Natural killer cell (primary cell): Measurements from ENCODE around the gene NDUFB3. TPM values are rescaled to one million over a fixed set of nuclear protein-coding genes. Genes with fewer than 3 reads are reported as not detected.

Experiments used
- ATAC-seq, 3 donors: fragments of 150-1000 bp in 2 of 3; fragments of 200-7000 bp in 1 of 3; cut with Tn5 transposase; 1 replicate in 1 of 3; 2 replicates in 2 of 3; pipeline ENCODE4 v1.10.0; 2021; ENCODE audit warnings: mild to moderate bottlenecking in 2 of 3, moderate library complexity in 2 of 3
- DNase-seq, 2 donors: peaks; one replicate each; pipeline versions ENCODE4 v3.0.0 to v3.0.0-alpha.2; 2013 to 2021; ENCODE audit warnings: mixed read lengths in 1 of 2
- H3K27ac ChIP-seq: one replicate; pipeline ENCODE4 v1.5.1; 2013; ENCODE audit warnings: mild to moderate bottlenecking, low read length
- H3K27me3 ChIP-seq: one replicate; pipeline ENCODE4 v1.6.1; 2013; ENCODE audit warnings: low read length; ENCODE audit not compliant: control insufficient read depth, insufficient read depth
- H3K36me3 ChIP-seq: one replicate; pipeline ENCODE4 v1.6.1; 2013; ENCODE audit warnings: low read length; ENCODE audit not compliant: control insufficient read depth, insufficient read depth
- H3K4me1 ChIP-seq: one replicate; pipeline ENCODE4 v1.6.1; 2013; ENCODE audit warnings: low read length; ENCODE audit not compliant: control insufficient read depth, insufficient read depth
- H3K4me3 ChIP-seq: one replicate; pipeline ENCODE4 v1.5.1; 2013; ENCODE audit warnings: low read length
- H3K9me3 ChIP-seq: one replicate; pipeline ENCODE4 v1.6.1; 2013; ENCODE audit warnings: low read length; ENCODE audit not compliant: control insufficient read depth, insufficient read depth
- H3K27ac Mint-ChIP-seq, 2 donors: one replicate each; pipeline ENCODE4 v1.8.0; 2022; ENCODE audit warnings: mild to moderate bottlenecking in 2 of 2, mixed read lengths in 2 of 2, moderate library complexity in 1 of 2
- H3K27me3 Mint-ChIP-seq, 2 donors: one replicate each; pipeline ENCODE4 v1.8.0; 2022; ENCODE audit warnings: low read depth in 2 of 2, mixed read lengths in 2 of 2
- H3K36me3 Mint-ChIP-seq: one replicate; pipeline ENCODE4 v1.8.0; 2022; ENCODE audit warnings: mixed read lengths
- H3K4me1 Mint-ChIP-seq, 2 donors: one replicate each; pipeline ENCODE4 v1.8.0; 2022; ENCODE audit warnings: mixed read lengths in 2 of 2
- H3K4me3 Mint-ChIP-seq: one replicate; pipeline ENCODE4 v1.8.0; 2022; ENCODE audit warnings: mild to moderate bottlenecking, moderate library complexity, mixed read lengths
- H3K9me3 Mint-ChIP-seq, 2 donors: one replicate each; pipeline ENCODE4 v1.8.0; 2022; ENCODE audit warnings: mixed read lengths in 2 of 2
- WGBS: methylation state at CpG from one replicate; pipeline ENCODE4 v1.1.7; 2013; ENCODE audit warnings: missing lambda C conversion rate; ENCODE audit not compliant: insufficient coverage; 5-methylcytosine and 5-hydroxymethylcytosine counted together
- intact Hi-C: fragments of 100-400 bp; cut with micrococcal nuclease; formaldehyde crosslinking; loops from one replicate; pipeline ENCODE4 v1.14.2; 2022
- total RNA-seq, 4 donors: library from RNA; stranded (reverse); fragments of 120-200 nt in 1 of 4; gene quantifications; one replicate each; pipeline versions ENCODE4 v1.2.3 to v1.2.4, GENCODE V29; 2013 to 2022
- TF ChIP-seq, protein P1 (sequence below): fragments of 200-600 bp; IDR thresholded peaks from one replicate; pipeline ENCODE4 v1.8.0; 2022; ENCODE audit warnings: antibody characterized with exemption

The NDUFB3 gene
- total RNA-seq, 3 donors from 2014 or later (not counting 1 experiment from before 2014, with no cell fraction given): 23.5 to 32.7 (median 30.7) TPM

DNA sequence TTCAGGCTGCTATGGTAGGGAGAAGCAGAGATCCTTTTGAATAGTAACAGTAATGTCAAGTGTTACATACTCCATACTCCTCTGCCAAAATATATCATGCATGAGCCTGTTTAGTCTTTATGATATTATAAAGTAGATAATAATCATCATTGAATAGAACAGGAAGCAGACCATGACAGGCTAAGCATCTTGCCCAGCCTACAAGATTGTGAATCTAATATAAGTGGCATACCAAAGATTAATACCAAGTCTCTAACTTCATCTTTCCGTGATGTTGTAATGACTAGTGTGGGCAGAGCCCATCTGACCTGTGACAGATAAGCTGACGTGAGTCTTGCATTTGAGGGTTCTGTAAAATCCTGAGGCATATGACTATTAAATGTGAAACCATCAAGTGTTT lies 13.1 kb downstream of the NDUFB3 start:
- WGBS: 89% methylated on average over 2 of the region's 2 CpGs
- Histone ChIP-seq H3K4me1 (no peaks in the 10 kb centered on the region), H3K4me3 (no peak overlapping the region), H3K27ac (no peak overlapping the region), H3K36me3 (peaks cover 22% of the 10 kb centered on the region), H3K9me3 (no peaks in the 10 kb centered on the region), H3K27me3 (no peaks in the 10 kb centered on the region)
- peak in 1 of 3 donors; percentile 74 for ATAC-seq
- H3K36me3 Mint-ChIP-seq: no peaks in the 10 kb centered on the region
- H3K27ac Mint-ChIP-seq: peak overlapping the region in 1 of 2 donors; percentile 60
- no peak overlapping the region for H3K4me3 Mint-ChIP-seq
- H3K27me3 Mint-ChIP-seq: no peaks in the 10 kb centered on the region
- no peak for DNase-seq
- intact Hi-C loops: no loop called here
- H3K9me3 Mint-ChIP-seq: no peaks in the 10 kb centered on the region
- TF ChIP-seq, protein P1, sequence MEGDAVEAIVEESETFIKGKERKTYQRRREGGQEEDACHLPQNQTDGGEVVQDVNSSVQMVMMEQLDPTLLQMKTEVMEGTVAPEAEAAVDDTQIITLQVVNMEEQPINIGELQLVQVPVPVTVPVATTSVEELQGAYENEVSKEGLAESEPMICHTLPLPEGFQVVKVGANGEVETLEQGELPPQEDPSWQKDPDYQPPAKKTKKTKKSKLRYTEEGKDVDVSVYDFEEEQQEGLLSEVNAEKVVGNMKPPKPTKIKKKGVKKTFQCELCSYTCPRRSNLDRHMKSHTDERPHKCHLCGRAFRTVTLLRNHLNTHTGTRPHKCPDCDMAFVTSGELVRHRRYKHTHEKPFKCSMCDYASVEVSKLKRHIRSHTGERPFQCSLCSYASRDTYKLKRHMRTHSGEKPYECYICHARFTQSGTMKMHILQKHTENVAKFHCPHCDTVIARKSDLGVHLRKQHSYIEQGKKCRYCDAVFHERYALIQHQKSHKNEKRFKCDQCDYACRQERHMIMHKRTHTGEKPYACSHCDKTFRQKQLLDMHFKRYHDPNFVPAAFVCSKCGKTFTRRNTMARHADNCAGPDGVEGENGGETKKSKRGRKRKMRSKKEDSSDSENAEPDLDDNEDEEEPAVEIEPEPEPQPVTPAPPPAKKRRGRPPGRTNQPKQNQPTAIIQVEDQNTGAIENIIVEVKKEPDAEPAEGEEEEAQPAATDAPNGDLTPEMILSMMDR: no peak
- no peaks in the 10 kb centered on the region for H3K4me1 Mint-ChIP-seq

DNA sequence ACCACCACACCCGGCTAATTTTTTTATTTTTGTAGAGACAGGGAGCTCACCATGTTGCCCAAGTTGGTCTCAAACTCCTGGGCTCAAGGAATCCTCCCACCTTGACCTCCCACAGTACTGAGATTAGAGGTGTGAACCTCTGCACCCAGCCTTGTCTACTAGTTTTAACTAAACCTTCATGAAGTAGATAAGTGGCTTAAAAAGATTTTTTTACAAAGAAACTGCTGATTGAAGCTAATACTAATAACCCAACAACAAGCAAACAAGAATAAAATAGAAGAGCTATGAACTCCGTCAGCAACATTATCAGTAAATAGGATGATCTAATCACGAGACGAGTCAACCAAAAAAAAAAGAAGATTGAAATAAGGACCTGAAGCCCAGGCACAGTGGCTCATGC lies 18.8 kb downstream of the NDUFB3 start:
- Histone ChIP-seq H3K27me3 (no peaks in the 10 kb centered on the region), H3K4me3 (no peak overlapping the region), H3K9me3 (no peaks in the 10 kb centered on the region), H3K4me1 (no peaks in the 10 kb centered on the region), H3K36me3 (peaks cover 11% of the 10 kb centered on the region), H3K27ac (no peak overlapping the region)
- Mint-ChIP-seq H3K9me3 (no peaks in the 10 kb centered on the region), H3K27ac (no peak overlapping the region), H3K27me3 (no peaks in the 10 kb centered on the region), H3K4me1 (no peaks in the 10 kb centered on the region), H3K4me3 (no peak overlapping the region), H3K36me3 (no peaks in the 10 kb centered on the region)
- WGBS: 93% methylated on average over 4 of the region's 4 CpGs
- ATAC-seq (no peak), DNase-seq (no peak)
- intact Hi-C loops: no loop called here
- TF ChIP-seq, protein P1: no peak

DNA sequence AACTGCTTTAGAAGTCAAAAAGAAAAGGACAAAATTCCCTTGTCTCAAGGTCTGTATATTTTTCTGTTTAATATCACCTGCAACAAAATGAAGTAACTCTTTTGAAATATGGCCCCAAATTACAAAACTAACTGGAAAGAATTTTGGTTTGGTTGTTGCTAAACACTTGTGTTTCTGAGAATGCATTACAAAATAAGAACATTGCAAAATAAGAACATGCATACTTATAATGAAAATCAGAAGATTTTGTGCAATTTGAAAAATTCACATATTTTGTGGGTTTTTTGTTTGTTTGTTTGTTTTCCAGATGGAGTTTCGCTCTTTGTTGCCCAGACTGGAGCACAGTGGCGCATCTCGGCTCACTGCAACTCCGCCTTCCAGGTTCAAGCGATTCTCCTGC lies 21.8 kb downstream of the NDUFB3 start:
- Histone ChIP-seq H3K4me1 (no peaks in the 10 kb centered on the region), H3K27ac (no peak overlapping the region), H3K9me3 (no peaks in the 10 kb centered on the region), H3K4me3 (no peak overlapping the region), H3K27me3 (no peaks in the 10 kb centered on the region), H3K36me3 (peaks cover 2% of the 10 kb centered on the region)
- Mint-ChIP-seq H3K4me1 (no peaks in the 10 kb centered on the region), H3K27ac (no peak overlapping the region), H3K4me3 (no peak overlapping the region), H3K27me3 (no peaks in the 10 kb centered on the region), H3K9me3 (no peaks in the 10 kb centered on the region), H3K36me3 (no peaks in the 10 kb centered on the region)
- DNase-seq (no peak), ATAC-seq (no peak)
- TF ChIP-seq, protein P1: no peak
- intact Hi-C loops: no loop called here
- 100% methylated on average over 5 of the region's 5 CpGs for WGBS

DNA sequence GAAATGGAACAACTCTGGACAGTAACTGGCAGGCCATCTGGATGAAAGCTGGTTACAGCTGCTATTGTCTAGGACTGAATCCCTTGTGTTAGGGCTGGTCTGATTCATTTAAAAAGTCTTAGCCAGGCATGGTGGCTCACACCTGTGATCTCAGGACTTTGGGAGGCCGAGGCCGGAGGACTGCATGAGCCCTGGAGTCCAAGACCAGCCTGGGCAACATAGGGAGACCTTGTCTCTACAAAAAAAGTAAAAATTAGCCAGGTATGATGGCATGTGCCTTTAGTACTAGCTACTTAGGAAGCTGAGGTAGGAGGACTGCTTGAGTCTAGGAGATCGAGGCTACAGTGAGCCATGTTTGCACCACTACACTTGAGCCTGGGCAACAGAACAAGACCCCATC lies 28.7 kb downstream of the NDUFB3 start:
- no peak overlapping the region for H3K27ac ChIP-seq
- H3K27me3 ChIP-seq: no peaks in the 10 kb centered on the region
- TF ChIP-seq, protein P1: no peak
- H3K4me1 ChIP-seq: no peaks in the 10 kb centered on the region
- DNase-seq (no peak), ATAC-seq (no peak)
- intact Hi-C loops: no loop called here
- no peak overlapping the region for H3K4me3 ChIP-seq
- Mint-ChIP-seq H3K36me3 (no peaks in the 10 kb centered on the region), H3K9me3 (no peaks in the 10 kb centered on the region), H3K27ac (no peak overlapping the region), H3K27me3 (no peaks in the 10 kb centered on the region), H3K4me1 (no peaks in the 10 kb centered on the region), H3K4me3 (no peak overlapping the region)
- 98% methylated on average over 3 of the region's 3 CpGs for WGBS
- no peaks in the 10 kb centered on the region for H3K9me3 ChIP-seq
- no peaks in the 10 kb centered on the region for H3K36me3 ChIP-seq
